Endothelial cell of umbilical vein (primary cell): ENCODE data around the gene ZBTB20. TPM values are rescaled to one million over a fixed set of nuclear protein-coding genes. Genes with fewer than 3 reads are reported as not detected.

ENCODE experiments used
- BruUV-seq: library from RNA; stranded (reverse); fragments of 400-500 nt; replicated peaks from 2 replicates; lab custom pipeline; 2021; lab: Mats Ljungman, UMichigan
- CTCF ChIA-PET: fragments of 300-600, 350-600 bp; sonication (Branson Sonifier 250); formaldehyde crosslinking; loops from one replicate; lab custom pipeline; 2021; ENCODE audit warnings: antibody characterized with exemption, inconsistent platforms; lab: Charles Lee
- POLR2A ChIA-PET: fragments of 300-600, 350-600 bp; sonication (Branson Sonifier 250); formaldehyde crosslinking; loops from one replicate; lab custom pipeline; 2021; ENCODE audit warnings: antibody characterized with exemption, inconsistent platforms; lab: Charles Lee
- DNase-seq: peaks from one replicate; pipeline ENCODE4 v3.0.0-alpha.2; 2011; ENCODE audit warnings: low read depth, low spot score
- FAIRE-seq: peaks from 2 replicates; lab custom pipeline; 2011; peaks lifted over from hg19 to GRCh38; lab: Jason Lieb, UNC
- H2AFZ ChIP-seq: 2 replicates; pipeline ENCODE4 v1.6.0; 2012; ENCODE audit warnings: low read depth, low read length, control low read depth, inconsistent platforms
- H3K27ac ChIP-seq: 2 replicates; pipeline ENCODE4 v1.5.1; 2011; ENCODE audit warnings: low read depth, mild to moderate bottlenecking, control low read depth, low read length, moderate library complexity; ENCODE audit not compliant: insufficient read depth
- H3K27me3 ChIP-seq, 2 experiments: 2 replicates each; pipeline versions ENCODE4 v1.6.0 to v1.6.1; 2011; ENCODE audit warnings: low read length in 2 of 2, mixed read lengths in 1 of 2; ENCODE audit not compliant: control insufficient read depth in 2 of 2, insufficient read depth in 2 of 2
- H3K36me3 ChIP-seq, 2 experiments: 2 replicates in 1 of 2; 3 replicates in 1 of 2; pipeline ENCODE4 v1.5.1; 2011; ENCODE audit warnings: low read length in 2 of 2, mild to moderate bottlenecking in 1 of 2, moderate library complexity in 1 of 2; ENCODE audit not compliant: control insufficient read depth in 2 of 2, insufficient read depth in 2 of 2; ENCODE audit errors: extremely low read depth in 1 of 2
- H3K4me1 ChIP-seq: 3 replicates; pipeline ENCODE4 v1.5.1; 2011; ENCODE audit warnings: mild to moderate bottlenecking, low read length; ENCODE audit not compliant: control insufficient read depth, insufficient read depth; ENCODE audit errors: extremely low read depth
- H3K4me2 ChIP-seq: 2 replicates; pipeline ENCODE4 v1.6.1; 2011; ENCODE audit warnings: low read length, control low read depth, mixed read lengths; ENCODE audit not compliant: insufficient read depth
- H3K4me3 ChIP-seq, 3 experiments: fragments of 200-600 bp in 1 of 3; sonication (generic), shearing (Covaris generic) in 1 of 3; replicated peaks in 1 of 3; 2 replicates each; pipeline ENCODE4 v1.5.1; 2011 to 2016; ENCODE audit warnings: control low read depth in 3 of 3, low read length in 3 of 3, mild to moderate bottlenecking in 2 of 3, inconsistent platforms in 1 of 3, low read depth in 1 of 3, moderate library complexity in 1 of 3; ENCODE audit not compliant: insufficient read depth in 1 of 3
- H3K79me2 ChIP-seq: 2 replicates; pipeline ENCODE4 v1.6.0; 2012; ENCODE audit warnings: low read length, inconsistent platforms; ENCODE audit not compliant: control insufficient read depth, insufficient read depth
- H3K9ac ChIP-seq: replicated peaks from 2 replicates; pipeline ENCODE3; 2011; ENCODE audit warnings: low read length, control low read depth; ENCODE audit not compliant: insufficient read depth; ENCODE audit errors: extremely low read depth
- H3K9me1 ChIP-seq: replicated peaks from 3 replicates; pipeline ENCODE4 v1.6.0; 2011; ENCODE audit warnings: mild to moderate bottlenecking, low read length; ENCODE audit not compliant: control insufficient read depth, insufficient read depth; ENCODE audit errors: extremely low read depth
- H3K9me3 ChIP-seq: replicated peaks from 2 replicates; pipeline ENCODE4 v1.5.1; 2012; ENCODE audit warnings: low read length, inconsistent platforms; ENCODE audit not compliant: control insufficient read depth, insufficient read depth
- H4K20me1 ChIP-seq: replicated peaks from 2 replicates; pipeline ENCODE3; 2011; ENCODE audit warnings: mild to moderate bottlenecking, low read length; ENCODE audit not compliant: control insufficient read depth, insufficient read depth; ENCODE audit errors: extremely low read depth
- CTCF ChIP-seq, 2 donors: IDR thresholded peaks; 1 replicate in 1 of 2; 2 replicates in 1 of 2; pipeline ENCODE4 v1.5.1; 2011; ENCODE audit warnings: low read length in 2 of 2, mild to moderate bottlenecking in 2 of 2, moderate library complexity in 2 of 2, control low read depth in 1 of 2, inconsistent platforms in 1 of 2, low read depth in 1 of 2; ENCODE audit not compliant: insufficient read depth in 1 of 2; ENCODE audit errors: extremely low read depth in 1 of 2
- EZH2 ChIP-seq: IDR thresholded peaks from 2 replicates; pipeline ENCODE4 v1.6.1; 2012; ENCODE audit warnings: borderline replicate concordance, low read depth, mild to moderate bottlenecking, moderate library complexity, low read length, inconsistent platforms; ENCODE audit not compliant: severe bottlenecking
- FOS ChIP-seq: IDR thresholded peaks from 2 replicates; pipeline ENCODE4 v1.6.1; 2011; ENCODE audit warnings: mild to moderate bottlenecking, low read length, moderate library complexity, borderline replicate concordance; ENCODE audit not compliant: insufficient read depth
- GATA2 ChIP-seq: IDR thresholded peaks from 2 replicates; pipeline ENCODE4 v1.7.0; 2011; ENCODE audit warnings: low read depth, mild to moderate bottlenecking, moderate library complexity, mixed read lengths, low read length; ENCODE audit not compliant: insufficient read length, insufficient read depth
- JUN ChIP-seq: IDR thresholded peaks from 2 replicates; pipeline ENCODE4 v1.6.1; 2011; ENCODE audit warnings: borderline replicate concordance, low read depth; ENCODE audit not compliant: insufficient read length, insufficient read depth
- MAX ChIP-seq: IDR thresholded peaks from 2 replicates; pipeline ENCODE4 v1.6.1; 2011; ENCODE audit not compliant: insufficient read depth, insufficient read length
- MYC ChIP-seq: IDR thresholded peaks from one replicate; pipeline ENCODE4 v1.6.1; 2011; ENCODE audit warnings: mild to moderate bottlenecking, low read depth, low read length
- POLR2A ChIP-seq: IDR thresholded peaks from 2 replicates; pipeline ENCODE4 v1.6.1; 2012; ENCODE audit warnings: low read depth, mild to moderate bottlenecking, control low read depth, low read length
- POLR2AphosphoS5 ChIP-seq: IDR thresholded peaks from 2 replicates; pipeline ENCODE4 v1.6.1; 2012; ENCODE audit warnings: low read depth, mild to moderate bottlenecking, control low read depth, low read length, moderate library complexity; ENCODE audit not compliant: insufficient read depth
- dilution Hi-C: fragments of 300-500 bp; cut with MboI; formaldehyde crosslinking; loops from one replicate; pipeline ENCODE4 v1.15.0; 2019; ENCODE audit warnings: low sequenced_read_pairs; ENCODE audit not compliant: extremely low pct_ligation_motif_present
- intact Hi-C: fragments of 100-400 bp; cut with micrococcal nuclease; formaldehyde crosslinking; loops from one replicate; pipeline ENCODE4 v1.10.0; 2022
- polyA plus RNA-seq, 4 experiments: library from polyadenylated mRNA; depleted of rRNA in 3 of 4; stranded (reverse) in 3 of 4; unstranded in 1 of 4; fragments of >200 nt; gene quantifications; 2 replicates each; pipeline versions ENCODE4 v1.2.1 to v1.2.3, GENCODE V29; 2011 to 2012; ENCODE audit warnings: missing spikeins in 1 of 4
- total RNA-seq: library from RNA; stranded (reverse); gene quantifications from 2 replicates; pipeline ENCODE4 v1.2.3, GENCODE V29; 2021

Gene ZBTB20
- total and polyA plus RNA-seq, 2 donors (not counting 3 experiments of a cell fraction or from before 2014, with no cell fraction given): 2.1 to 20.5 TPM

GRCh38 chr3:114874522-114874971 is 272.5 kb downstream of the ZBTB20 start:
- peak; percentile 62 for DNase-seq
- Histone ChIP-seq H3K4me2 (no peak overlapping the region), H2AFZ (no peak overlapping the region), H3K27ac (no peak overlapping the region), H4K20me1 (no peaks in the 10 kb centered on the region), H3K27me3 (no peaks in the 10 kb centered on the region), H3K9ac (no peak overlapping the region), H3K4me1 (peaks cover 7% of the 10 kb centered on the region), H3K9me1 (no peaks in the 10 kb centered on the region), H3K9me3 (no peaks in the 10 kb centered on the region), H3K79me2 (no peaks in the 10 kb centered on the region), H3K4me3 (no peak overlapping the region), H3K36me3 (no peaks in the 10 kb centered on the region)
- CTCF ChIA-PET: interaction anchor here (1.0 to 1.9 kb wide), 5 partner anchors 15 to 45 kb away, joined by 3 to 4 read pairs (median 3); no protein-coding TSS in a partner anchor
- dilution Hi-C loops: no loop called here
- POLR2A ChIA-PET: no interaction called here
- intact Hi-C loops: loop anchor here (10.0 kb wide), 1 partner anchor 490 kb away; no protein-coding TSS in a partner anchor
- FAIRE-seq: peak; percentile 21
- no peak for TF ChIP-seq POLR2AphosphoS5
- TF ChIP-seq POLR2A: no peak
- BruUV-seq: no TSS peak

GRCh38 chr3:114873591-114873990 is 273.5 kb downstream of the ZBTB20 start:
- Histone ChIP-seq H3K9me1 (no peaks in the 10 kb centered on the region), H3K27ac (no peak overlapping the region), H3K9ac (no peak overlapping the region), H3K36me3 (no peaks in the 10 kb centered on the region), H3K79me2 (no peaks in the 10 kb centered on the region), H3K9me3 (no peaks in the 10 kb centered on the region), H3K4me2 (no peak overlapping the region), H4K20me1 (no peaks in the 10 kb centered on the region), H2AFZ (no peak overlapping the region), H3K27me3 (no peaks in the 10 kb centered on the region), H3K4me1 (peaks cover 4% of the 10 kb centered on the region), H3K4me3 (no peak overlapping the region)
- no peak for DNase-seq
- no peak for TF ChIP-seq MYC
- no peak for TF ChIP-seq EZH2
- no peak for TF ChIP-seq GATA2
- no peak for TF ChIP-seq JUN
- TF ChIP-seq POLR2AphosphoS5: no peak
- TF ChIP-seq FOS: no peak
- TF ChIP-seq CTCF (IDR thresholded peaks at IDR 0.05; ENCODE audit: extremely low read depth in 1 of 2, insufficient read depth in 1 of 2, low read depth in 1 of 2, low read length in 2 of 2): no peak
- no peak for TF ChIP-seq MAX
- no peak for TF ChIP-seq POLR2A
- dilution Hi-C loops: no loop called here
- FAIRE-seq: no peak
- CTCF ChIA-PET: interaction anchor here (1.0 to 1.9 kb wide), 3 partner anchors 16 to 44 kb away, joined by 3 to 4 read pairs (median 4); no protein-coding TSS in a partner anchor
- no TSS peak for BruUV-seq
- POLR2A ChIA-PET: no interaction called here
- intact Hi-C loops: loop anchor here (10.0 kb wide), 1 partner anchor 489 kb away; no protein-coding TSS in a partner anchor
